Measurements from ENCODE around the gene KCTD20.

Gene KCTD20

DNA sequence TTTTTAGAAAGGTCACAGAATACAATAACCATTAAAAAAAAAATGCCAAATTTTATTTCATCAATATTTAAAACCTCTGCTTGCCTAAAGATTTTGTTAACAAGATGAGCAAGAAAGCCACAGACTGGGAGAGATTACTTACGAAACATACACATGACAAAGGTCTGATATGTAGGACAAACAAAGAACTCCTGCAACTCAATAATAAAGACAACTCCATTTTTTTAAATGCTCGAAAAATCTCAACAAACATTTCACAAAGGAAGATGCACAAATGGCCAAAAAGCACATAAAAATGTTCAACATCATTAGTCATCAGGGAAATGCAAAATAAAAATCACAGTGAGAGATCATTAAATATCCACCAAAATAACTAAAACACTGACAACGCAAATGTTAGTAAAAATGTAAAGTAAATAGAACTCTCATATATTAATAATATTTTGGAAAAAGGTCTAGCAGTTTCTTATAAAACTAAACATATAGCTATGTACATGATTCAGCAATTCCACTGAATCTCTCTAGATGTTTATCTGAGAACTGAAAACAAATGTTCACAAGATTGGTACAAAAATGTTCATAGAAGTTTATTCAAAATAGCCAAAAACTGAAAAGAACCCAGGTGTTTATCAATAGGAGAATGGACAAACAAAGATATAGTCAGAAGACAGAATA, 94.2 kb downstream of the KCTD20 start:
- no peak for DNase-seq (ENCODE audit: low spot score)

DNA sequence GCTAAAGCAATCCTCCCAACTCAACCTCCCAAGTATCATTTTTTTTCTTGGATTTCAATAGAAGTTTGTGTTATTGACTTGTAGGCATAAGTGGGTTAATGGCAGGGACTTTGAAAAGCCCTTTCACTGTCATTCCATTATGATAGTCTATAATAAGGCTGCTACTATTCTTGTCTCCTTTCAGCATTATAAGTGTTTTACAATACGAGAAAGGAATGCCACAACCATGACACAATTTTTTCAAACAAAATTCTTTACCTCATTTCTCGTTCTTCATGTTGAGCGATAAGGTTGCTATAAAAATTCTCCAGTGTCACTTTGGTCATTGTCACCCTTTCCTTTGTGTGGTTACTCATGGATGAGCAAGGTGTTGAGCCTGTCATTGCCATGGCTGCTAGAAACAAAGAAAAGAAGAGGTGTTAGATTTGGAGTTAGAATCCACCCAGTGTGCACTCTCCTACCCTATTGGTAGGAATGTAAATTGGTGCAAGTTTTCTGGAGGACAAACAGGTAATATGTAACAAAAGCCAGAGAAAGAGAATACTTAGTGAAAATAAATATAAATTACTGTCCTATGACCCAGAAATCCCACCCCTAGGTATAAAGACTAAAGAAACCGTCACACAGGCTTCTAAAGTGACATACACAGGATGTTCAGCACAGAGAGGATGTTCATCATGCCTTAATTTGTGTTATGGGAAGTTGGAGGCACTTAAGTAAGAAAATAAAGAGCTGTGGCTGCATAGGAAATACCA, 97.2 kb downstream of the KCTD20 start:
- DNase-seq (ENCODE audit: low spot score), result no peak

All from pons (tissue), 1 donor.